Ecto neural progenitor cell (in vitro differentiated cells): ENCODE results near the gene KRABD2.
"Not testable (repeated sequence)": the region's sequence is repeated elsewhere in the genome, so short reads cannot be mapped to it uniquely, and the experiment has no call there.

Source experiments
- DNase-seq: peaks from one replicate; pipeline ENCODE4 v3.0.0-alpha.2; 2018; ENCODE audit warnings: low spot score

KRABD2 gene

DNA sequence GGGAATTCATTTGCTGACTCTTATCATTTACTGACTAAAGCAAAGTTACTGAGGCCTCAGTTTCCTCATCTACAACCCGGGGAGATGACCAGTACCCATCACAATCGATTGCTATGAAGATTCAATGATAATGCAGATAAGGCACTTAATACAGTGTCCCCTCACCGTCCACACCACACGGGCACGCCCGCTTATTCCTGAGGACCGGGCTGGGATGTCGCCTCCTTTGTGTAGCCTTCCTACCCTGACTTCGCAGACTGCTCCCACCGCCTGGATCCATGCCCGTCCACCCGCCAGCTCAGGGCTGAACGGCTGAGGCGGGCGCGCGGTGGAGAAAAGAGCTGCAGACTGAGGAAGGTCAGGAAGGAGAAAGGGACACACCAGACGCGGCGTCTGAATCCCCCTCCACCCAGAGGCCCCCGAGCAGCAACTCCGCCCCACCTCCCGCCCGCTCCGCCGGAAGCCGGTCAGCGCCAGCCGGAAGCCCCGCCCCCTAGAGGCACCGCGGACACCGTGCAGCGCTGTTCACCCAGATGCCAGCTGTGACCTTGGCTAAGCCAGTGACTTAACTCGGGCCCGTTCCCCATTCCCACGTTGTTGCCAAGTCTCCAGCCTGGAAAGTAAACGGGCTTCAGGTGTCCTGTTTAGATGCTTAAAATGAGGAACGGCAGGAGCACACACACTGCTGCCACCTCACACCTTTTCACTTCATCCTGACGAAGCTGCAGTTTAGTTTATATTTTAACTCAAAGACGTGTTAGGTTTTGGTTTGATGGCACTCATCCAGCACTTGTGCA is at the start of gene KRABD2:
Gene KRABD2, minus strand, starts transcription at position 434 of the 797 bp plus-strand sequence.
- peak; percentile 98 for DNase-seq

DNA sequence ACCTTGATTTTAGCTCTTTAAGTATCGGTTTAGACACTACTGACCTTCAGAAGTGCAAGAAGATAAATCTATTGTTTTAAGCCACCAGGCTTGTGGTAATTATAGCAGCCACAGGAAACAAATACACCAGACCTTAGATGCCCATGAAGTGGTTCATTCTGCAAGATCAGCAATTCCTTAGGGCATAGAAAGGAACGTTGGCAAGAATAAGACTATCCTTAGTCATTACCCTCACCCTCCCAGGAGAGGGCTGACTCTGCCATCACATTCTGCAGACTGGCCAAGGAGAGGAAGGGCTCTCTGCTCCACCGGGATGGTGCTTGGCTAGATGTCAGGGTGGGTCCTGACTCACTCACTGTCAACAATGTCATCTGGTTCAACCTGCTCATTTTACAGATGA is 45.1 kb upstream of the KRABD2 start:
- DNase-seq = no peak

DNA sequence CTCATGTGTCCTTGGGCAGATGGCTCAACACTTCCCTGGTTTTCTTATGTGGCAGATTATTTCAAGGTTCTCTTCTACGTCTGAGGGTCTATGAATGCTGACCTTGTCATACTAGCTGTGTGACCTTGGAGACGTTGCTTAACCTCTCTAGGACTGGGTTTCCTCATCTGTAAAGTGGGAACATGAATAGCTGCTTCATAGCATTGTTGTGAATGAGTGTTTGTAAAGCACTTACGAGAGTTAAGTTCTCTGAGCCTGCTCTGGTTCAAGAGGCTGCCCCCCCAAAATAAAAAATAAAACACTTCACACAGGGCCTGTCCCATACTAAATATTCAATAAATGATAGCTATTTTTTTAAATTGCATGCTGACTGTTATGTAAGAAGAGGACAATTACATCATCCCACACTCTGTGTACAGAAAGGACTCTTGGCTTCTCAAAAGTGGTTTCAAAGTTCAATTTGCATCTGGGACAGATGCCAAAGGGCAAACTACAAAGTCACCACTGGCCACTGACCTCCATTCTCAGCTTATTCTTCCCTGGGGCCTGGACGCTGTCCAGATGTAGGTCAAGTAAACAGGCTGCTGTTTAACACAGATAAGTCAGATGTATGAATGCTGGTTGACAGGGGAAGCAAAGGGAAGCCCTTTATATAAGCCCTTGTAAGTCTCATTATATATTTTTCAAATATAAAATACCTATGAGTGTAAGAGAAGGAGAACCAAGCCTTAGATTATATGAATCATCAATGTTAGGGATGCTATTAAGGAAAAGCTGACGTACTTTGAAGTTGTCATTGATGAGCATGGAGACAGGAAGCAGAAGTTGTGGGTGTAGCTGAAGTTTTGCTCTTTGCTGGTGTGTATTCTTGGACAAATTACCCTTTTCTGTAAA is 43.8 kb upstream of the KRABD2 start:
- no peak for DNase-seq

DNA sequence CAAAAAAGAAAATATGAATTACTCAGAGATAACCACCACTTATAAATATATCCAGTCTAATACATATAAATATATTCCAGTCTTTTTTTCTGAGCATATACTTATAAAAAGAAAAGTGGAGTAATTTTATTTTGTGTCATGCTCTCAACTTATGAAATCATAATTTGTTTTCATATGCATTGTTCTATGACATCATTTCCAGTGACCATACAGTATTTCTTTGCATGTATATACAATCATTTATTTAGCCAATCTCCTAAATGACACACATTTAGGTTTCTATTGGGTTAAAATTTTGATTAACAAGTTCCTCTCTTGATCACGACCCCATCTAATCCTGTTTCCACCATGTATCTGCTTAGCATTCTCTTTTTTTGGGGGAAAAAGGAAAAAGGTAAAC is 42.8 kb upstream of the KRABD2 start:
- DNase-seq = no peak

DNA sequence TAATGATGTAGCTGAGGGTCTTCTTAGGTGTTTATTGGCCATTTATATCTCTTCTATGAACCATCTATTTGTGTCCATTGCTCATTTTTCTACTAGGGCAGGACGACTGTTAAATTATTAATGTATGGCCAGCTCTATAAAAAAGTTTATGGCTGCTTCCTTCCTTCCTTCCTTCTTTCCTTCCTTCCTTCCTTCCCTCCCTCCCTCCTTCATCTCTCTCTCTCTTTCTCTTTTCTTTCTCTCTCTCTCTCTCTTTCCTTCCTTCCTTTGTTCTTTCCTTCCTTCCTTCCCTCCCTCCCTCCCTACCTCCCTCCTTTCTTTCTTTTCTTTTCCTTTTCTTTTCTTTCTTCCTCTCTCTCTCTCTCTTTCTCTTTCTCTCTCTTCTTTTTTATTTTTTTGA is 42.0 kb upstream of the KRABD2 start:
- DNase-seq = no peak

DNA sequence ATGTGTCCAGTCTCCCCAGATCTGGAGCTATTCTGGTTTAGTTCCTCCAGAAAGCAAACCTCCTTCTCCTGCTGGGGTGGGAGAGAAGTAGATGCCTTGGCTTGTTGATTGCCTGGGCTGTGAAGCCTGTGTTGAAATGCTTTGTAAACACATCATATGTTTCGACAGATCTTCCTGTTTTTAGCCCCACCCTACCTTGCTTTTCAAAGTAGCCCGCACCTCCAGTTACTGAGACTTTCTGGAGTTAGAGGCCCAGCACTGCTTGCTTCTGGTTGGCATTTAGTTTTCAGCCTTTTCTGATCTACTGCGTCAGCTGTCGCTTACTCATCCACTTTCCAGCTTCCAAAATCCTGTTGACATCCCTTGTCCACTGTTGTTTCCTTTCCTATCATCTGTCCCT is 41.3 kb upstream of the KRABD2 start:
- DNase-seq = no peak

DNA sequence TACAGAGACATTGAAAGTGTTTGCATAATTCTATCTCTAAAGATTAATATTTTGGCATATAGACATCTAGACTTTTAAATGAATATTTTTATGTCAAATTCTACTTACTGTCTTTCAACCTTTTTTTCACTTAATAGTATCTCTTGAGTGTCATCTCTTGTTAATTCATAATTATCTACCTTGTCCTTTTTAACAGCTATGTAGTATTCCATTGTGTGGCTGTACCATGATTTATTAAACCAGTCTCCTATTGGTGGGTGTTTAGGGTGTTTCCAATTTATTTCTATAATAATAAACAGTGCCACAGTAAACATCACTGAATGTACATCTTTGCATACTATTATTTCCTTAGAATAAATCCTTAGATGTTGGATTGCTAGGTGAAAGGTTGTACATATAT is 37.4 kb upstream of the KRABD2 start:
- DNase-seq = no peak

DNA sequence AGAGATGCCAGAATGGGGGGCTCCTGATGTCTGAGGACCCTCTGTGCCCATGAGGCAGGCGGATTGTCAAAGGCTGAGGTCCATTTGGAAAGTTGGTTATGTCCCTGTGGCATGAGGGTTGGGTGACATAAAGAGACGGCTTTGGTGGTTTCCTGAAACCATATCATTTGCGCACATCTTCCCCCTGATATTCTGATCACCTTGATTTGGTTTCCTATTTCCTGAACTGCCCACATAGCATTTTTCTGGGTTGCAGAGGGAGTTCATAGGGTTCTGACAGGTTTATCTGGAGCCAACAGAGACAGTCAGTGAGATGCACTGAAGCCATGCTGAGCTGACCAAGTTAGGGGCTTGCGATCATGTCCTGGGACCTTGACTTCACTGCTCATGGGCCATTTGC is 36.8 kb upstream of the KRABD2 start:
- no peak for DNase-seq

DNA sequence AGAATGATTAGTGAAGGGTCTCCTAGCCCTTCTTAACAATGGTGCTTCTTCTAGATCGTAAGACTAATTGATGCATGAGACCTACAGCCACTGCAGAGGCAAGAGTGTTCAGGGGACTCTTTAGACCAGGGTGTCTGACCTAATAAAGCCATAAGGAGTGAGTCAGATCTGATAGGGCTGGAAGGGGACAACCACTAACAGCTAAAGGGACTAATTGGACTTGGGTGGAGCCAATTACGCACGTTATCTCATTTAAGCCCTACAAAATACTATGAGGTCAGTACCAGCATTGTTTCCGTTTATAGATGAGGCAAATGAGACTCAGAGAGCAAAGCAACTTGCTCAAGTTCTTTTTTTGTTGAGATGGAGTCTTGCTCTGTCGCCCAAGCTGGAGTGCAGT is 35.6 kb upstream of the KRABD2 start:
- DNase-seq = no peak

DNA sequence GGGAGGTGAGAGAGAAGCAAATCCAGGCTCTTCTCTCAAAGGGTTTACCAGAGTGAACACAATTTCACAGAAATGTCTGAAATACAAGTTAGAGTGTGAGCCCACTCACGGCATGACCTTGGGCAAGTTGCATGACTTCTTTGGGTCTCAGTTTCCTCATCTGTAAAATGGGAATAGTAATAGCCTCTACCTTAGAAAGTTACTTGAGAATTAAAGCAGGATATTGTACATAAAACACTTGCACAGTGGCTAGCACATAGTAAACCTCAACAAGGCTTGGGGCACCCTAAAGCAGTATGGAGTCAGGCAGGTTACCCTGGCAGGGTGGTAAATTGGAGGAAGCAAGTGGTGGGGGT is 34.4 kb upstream of the KRABD2 start:
- no peak for DNase-seq

DNA sequence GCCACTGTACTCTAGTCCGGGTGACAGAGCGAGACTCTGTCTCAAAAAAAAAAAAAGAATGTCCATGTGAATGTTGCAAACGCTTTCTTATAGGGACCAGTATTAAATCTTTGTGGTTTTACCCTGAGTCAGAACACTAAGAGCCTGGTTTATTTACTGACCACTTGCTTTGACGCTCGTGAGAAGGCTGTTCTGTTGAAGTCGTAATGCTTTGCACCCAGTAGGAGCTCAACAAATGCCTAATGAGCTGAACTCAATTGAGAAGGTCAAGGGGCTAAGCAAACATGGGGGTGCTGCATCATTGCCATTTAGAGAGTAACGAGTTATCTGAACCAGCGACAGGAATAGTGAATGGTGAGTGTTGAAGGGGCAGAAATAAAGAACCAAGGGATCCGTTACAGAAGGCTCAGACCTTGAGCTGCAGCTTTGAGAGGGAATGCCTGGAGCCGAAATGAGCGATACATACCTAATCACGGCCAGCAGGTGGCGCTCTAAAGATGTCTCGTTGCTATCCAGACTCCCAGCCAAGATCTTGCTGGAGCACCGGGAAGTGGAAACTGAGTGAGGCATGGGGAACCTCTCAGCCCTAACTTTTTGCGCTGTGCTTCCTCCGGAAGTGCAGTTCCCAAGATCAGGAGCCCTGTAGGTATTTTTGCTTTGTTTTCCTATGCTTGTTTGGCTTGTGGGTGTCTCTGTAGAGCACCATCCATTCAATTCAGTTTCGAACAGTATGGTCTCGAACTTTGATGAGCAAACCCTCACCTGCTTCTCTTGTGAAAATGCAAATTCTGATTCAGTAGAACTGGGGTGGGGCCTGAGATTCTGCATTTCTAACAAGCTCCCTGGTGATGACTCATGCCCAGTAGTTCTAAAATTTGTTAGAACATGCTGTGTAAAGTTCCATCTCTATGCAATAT is 33.7 kb upstream of the KRABD2 start:
- DNase-seq = peak; percentile 93

DNA sequence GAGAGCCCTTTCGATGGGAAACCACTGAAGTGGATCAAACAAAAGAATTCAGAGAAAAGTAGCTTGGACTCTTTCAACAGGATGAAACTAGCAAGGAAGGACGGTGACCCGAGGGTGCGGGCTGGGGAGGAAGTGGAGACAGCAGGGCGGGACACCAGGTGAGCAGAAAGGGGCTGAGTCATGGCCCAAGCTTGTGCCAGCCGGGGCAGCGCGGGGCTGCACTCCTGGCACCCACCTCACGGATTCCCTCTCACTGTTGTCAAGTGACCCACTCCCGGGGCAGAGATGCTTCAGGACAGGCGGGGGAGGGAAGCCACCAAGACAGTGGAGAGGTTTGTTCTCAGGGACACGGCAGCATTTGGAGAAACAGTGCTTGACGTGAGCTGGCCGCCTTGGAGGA is 31.9 kb upstream of the KRABD2 start:
- DNase-seq = no peak

DNA sequence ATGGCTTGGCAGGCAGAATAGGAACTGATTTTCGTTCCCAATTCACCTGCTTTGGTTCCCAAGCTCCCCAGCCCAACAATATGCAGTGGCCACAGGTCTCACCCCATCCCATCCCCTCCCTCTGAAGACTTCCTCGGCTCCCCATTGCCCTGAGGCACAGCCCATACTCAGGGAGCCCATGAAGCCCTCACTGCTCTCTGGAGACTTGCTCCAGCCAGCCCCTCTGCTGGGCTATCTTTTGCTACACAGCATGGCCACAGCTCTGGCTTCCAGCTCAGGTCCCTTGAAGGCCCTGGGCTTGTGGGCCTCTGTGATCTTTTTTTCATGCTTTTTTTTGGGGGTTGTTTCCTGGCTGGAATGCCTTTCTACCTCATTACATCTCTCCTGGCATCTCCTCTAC is 29.7 kb upstream of the KRABD2 start:
- DNase-seq = no peak

DNA sequence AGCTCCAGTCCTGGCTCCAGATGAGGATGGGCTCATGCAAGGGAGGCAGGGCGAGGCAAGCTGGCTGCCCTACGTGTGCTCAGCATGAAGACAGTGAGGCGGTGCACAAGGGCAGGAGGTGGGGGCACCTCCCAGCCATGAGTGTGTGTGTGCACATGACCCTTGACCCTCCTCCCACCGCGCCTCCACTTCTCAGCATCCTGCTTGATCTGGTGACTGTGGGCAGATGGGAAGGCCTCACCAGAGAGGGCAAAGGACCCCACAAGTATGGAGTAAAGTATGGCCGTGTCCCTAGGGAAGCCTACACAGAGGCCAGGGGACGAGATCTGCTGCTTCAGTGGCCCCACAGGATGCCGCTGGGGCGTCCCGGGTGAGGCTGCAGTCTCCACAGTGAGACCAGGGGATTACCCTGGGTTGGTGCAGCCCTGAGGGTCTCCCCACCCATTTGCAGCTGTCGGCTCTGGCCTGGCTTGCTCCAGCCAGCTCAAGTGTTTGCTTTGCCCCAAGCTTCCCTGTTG is 29.1 kb upstream of the KRABD2 start:
- DNase-seq = no peak

DNA sequence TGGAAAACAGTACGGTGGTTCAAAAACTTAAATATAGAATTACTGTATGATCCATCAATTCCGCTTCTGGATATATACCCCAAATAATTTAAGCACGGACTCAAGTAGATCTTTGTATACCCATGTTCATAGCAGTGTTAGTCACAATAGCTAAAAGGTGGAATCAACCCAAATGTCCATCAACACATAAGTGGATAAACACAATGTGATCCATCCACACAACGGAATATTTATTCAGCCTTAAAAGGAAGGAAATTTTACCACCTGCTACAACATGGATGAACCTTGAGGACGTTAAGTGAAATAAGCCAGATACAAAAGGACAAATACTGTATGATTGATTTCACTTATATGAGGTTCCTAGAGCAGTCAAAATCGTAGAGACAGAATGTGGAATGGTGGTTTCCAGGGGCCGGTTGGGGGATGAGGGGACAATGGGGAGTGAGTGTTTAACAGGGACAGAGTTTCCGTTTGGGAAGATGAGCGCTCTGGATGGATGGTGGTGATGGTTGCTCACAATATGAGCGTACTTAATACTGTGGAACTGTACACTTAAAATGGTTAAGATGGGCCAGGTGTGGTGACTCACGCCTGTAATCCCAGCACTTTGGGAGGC is 26.5 kb upstream of the KRABD2 start:
- no peak for DNase-seq

DNA sequence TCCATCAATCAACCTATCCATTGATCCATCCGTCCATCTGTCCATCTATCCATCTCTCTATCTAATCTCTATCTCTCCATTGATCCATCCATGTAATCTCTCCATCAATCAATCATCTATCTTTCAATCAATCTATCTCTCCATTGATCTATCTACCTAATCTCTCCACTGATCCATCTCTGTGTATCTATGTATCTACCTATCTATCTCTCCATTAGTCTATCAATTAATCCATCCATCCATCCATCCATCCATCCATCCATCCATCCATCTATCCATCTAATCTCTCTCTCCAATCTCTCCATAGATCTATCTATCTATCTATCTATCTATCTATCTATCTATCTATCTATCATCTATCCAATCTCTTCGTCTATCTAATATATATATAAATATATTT is 24.6 kb upstream of the KRABD2 start:
- no peak for DNase-seq

DNA sequence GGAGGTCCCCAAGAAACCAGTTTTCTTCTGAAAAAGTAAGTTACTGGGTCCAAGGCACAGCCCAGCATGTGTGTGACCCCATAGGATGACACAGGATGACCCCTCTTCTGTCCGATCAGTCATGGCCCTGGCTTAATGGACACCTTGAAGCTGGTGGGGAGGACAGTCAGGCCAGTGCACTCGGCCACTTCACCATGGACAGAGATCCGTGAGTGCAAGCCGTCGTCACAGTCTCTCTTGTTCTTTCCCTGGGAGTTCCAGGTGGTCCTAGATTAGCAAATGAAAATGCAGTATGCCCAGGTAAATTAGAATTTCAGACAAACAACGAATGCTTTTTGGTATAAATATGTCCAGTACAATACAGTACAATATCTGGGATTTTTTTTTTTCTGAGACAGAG is 22.5 kb upstream of the KRABD2 start:
- DNase-seq = no peak

DNA sequence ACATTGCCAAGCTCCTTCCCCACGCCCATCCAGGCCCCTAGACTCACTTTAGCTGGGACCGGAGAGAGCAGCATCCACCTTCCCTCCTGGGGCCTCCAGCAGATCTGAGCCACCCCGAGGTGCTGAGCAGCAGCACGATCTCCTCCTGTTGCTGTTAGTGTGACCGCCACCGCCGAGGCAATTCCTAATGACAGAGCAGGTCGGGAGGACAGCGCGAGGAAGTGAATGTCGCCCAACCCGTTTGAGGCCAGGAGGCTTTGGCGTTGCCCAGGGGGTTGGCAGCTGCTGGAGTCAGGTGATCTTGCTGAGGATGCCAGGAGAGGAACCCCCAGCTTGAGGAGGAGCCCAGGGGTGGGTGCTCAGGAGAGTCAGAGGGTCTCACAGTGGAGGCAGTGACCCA is 21.1 kb upstream of the KRABD2 start, which contains the start of gene RNF222:
Gene RNF222, minus strand, starts transcription at position 192 of the 400 bp plus-strand sequence. CDS start 4,366 bp downstream, outside the sequence.
- DNase-seq = no peak

DNA sequence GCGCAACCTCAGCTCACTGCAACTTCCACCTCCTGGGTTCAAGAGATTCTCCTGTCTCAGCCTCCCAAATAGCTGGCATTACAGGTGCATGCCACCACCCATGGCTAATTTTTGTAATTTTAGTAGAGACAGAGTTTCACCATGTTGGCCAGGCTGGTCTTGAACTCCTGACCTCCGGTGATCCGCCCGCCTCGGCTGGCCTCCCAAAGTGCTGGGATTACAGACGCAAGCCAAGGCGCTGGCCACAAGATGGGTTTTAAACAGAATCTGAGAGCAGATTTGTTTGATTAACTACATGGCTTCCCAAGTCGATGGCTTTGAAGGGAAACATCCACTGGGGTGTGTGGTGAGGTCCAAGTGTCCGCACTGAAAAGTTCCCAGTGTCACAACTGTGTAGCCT is 18.0 kb upstream of the KRABD2 start:
- DNase-seq = not testable (repeated sequence)

DNA sequence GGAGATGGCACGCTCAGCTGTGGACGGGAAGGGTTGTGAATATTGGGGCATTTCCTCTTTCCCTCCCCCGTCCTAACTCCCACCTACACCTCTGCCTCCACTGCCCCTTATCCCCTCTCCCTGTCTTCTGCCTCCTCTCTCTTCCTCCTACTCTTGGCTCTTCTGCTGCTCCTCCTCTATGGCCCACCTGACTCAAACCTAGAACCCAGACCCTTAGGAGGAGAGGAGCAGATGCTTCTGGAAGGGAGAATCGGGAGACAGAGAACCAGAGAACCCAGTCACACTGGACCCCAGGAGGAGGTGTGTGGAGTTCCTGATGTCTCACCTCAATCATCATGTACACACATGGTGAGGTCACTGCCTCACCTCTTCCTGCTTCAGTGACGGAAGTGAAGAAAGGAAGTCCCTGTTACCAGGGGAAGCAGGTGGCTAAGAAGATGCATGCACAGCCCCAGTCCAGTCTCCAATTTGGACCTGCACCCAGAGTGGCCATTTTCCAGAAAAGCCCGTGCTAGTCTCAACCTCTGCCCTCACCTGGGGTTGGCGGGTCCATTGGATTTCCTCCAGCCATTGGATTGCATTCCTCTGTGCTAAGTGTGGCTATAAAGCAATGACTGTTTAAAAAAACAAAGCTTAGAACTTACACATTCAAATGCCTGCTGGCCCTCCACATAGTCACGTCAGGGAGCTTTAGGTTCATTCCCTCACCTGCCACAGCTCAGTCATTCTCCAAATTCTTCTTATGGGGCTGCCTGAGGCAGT is 17.1 kb upstream of the KRABD2 start:
- no peak for DNase-seq
